HepG2 (cell line): ENCODE measurements around the gene NINJ2. TPM values are rescaled to one million over a fixed set of nuclear protein-coding genes. Genes with fewer than 3 reads are reported as not detected.

Experiments used
- CBX5 ChIP-seq: sonication (generic); formaldehyde crosslinking; IDR thresholded peaks from 2 replicates; pipeline ENCODE4 v1.4.0; 2020; ENCODE audit warnings: missing genetic modification reagents, borderline replicate concordance
- CSRNP1 ChIP-seq: sonication (generic); formaldehyde crosslinking; IDR thresholded peaks from 2 replicates; pipeline ENCODE4 v1.8.1; 2023; ENCODE audit warnings: mild to moderate bottlenecking, missing genetic modification reagents
- DNMT3B ChIP-seq: conservative IDR thresholded peaks from 2 replicates; pipeline ENCODE4 v1.6.1; 2016; ENCODE audit warnings: missing biosample characterization, control low read depth
- ETV5 ChIP-seq: IDR thresholded peaks from 2 replicates; pipeline ENCODE4 v1.6.1; 2018; ENCODE audit warnings: missing biosample characterization, missing genetic modification reagents, inconsistent platforms, borderline replicate concordance
- FOXC1 ChIP-seq: sonication (generic); formaldehyde crosslinking; IDR thresholded peaks from 2 replicates; pipeline ENCODE4 v1.8.0; 2022; ENCODE audit warnings: mild to moderate bottlenecking, missing genetic modification reagents, borderline replicate concordance
- IKZF4 ChIP-seq: sonication (generic); formaldehyde crosslinking; IDR thresholded peaks from 2 replicates; pipeline ENCODE4 v1.5.1; 2020; ENCODE audit warnings: borderline replicate concordance, mild to moderate bottlenecking, low read depth, missing genetic modification reagents; ENCODE audit errors: not compliant biosample characterization
- MAZ ChIP-seq, 2 experiments: sonication (generic) in 1 of 2; formaldehyde crosslinking in 1 of 2; IDR thresholded peaks; 2 replicates each; pipeline versions ENCODE4 v1.5.0 to v1.6.1; 2012 to 2020; ENCODE audit warnings: low read depth in 2 of 2, mild to moderate bottlenecking in 2 of 2, borderline replicate concordance in 1 of 2, improper control_type of control experiment in 1 of 2, low read length in 1 of 2, missing genetic modification reagents in 1 of 2, moderate library complexity in 1 of 2
- MXD1 ChIP-seq: sonication (generic); formaldehyde crosslinking; IDR thresholded peaks from 2 replicates; pipeline ENCODE4 v1.4.0; 2020; ENCODE audit warnings: mild to moderate bottlenecking, missing genetic modification reagents
- NFAT5 ChIP-seq: sonication (generic); formaldehyde crosslinking; IDR thresholded peaks from 2 replicates; pipeline ENCODE4 v1.4.0; 2020; ENCODE audit warnings: missing genetic modification reagents
- NFYC ChIP-seq: IDR thresholded peaks from 2 replicates; pipeline ENCODE4 v1.6.1; 2016; ENCODE audit warnings: missing genetic modification reagents, missing compliant biosample characterization
- TERF1 ChIP-seq: sonication (generic); formaldehyde crosslinking; IDR thresholded peaks from 2 replicates; pipeline ENCODE4 v1.8.0; 2022; ENCODE audit warnings: mild to moderate bottlenecking, missing genetic modification reagents, moderate library complexity
- YEATS4 ChIP-seq: sonication (generic); formaldehyde crosslinking; IDR thresholded peaks from 2 replicates; pipeline ENCODE4 v1.4.0; 2020; ENCODE audit warnings: missing genetic modification reagents, borderline replicate concordance
- ZBTB8A ChIP-seq: sonication (generic); formaldehyde crosslinking; IDR thresholded peaks from 2 replicates; pipeline ENCODE4 v1.4.0; 2020; ENCODE audit warnings: mild to moderate bottlenecking, low read depth, missing genetic modification reagents, borderline replicate concordance
- ZC3H4 ChIP-seq: sonication (generic); formaldehyde crosslinking; IDR thresholded peaks from 2 replicates; pipeline ENCODE4 v1.4.0; 2020; ENCODE audit warnings: missing genetic modification reagents, borderline replicate concordance
- ZNF33A ChIP-seq: sonication (generic); formaldehyde crosslinking; IDR thresholded peaks from 2 replicates; pipeline ENCODE4 v1.5.1; 2020; ENCODE audit warnings: missing genetic modification reagents, mild to moderate bottlenecking, moderate library complexity, borderline replicate concordance
- ZNF556 ChIP-seq: sonication (generic); formaldehyde crosslinking; IDR thresholded peaks from 2 replicates; pipeline ENCODE4 v1.4.0; 2020; ENCODE audit warnings: mild to moderate bottlenecking, missing genetic modification reagents, borderline replicate concordance
- ZNF614 ChIP-seq: IDR thresholded peaks from 2 replicates; pipeline ENCODE4 v1.6.1; 2018; ENCODE audit warnings: missing biosample characterization, missing genetic modification reagents, inconsistent platforms, borderline replicate concordance
- ZNF792 ChIP-seq: IDR thresholded peaks from 2 replicates; pipeline ENCODE4 v1.6.1; 2016
- ZSCAN31 ChIP-seq: sonication (generic); formaldehyde crosslinking; IDR thresholded peaks from 2 replicates; pipeline ENCODE4 v1.5.0; 2020; ENCODE audit warnings: low read depth, mild to moderate bottlenecking, missing genetic modification reagents
- polyA plus RNA-seq, 8 experiments: library from polyadenylated mRNA; depleted of rRNA in 3 of 8; stranded (reverse) in 7 of 8; unstranded in 1 of 8; fragments of >200 nt; fragmentation: Illumina TruSeq in 4 of 8; extraction: Trizol in 4 of 8; gene quantifications; 2 replicates each; pipeline versions ENCODE4 v1.2.1 to v1.2.3, GENCODE V29; 2011 to 2016; ENCODE audit warnings: low read depth in 4 of 8, missing spikeins in 1 of 8, mixed read lengths in 1 of 8; ENCODE audit not compliant: insufficient read depth in 1 of 8
- total RNA-seq, 5 experiments: library from RNA; depleted of rRNA; stranded (reverse); fragments of >200 nt; fragmentation: Illumina TruSeq; extraction: Trizol; gene quantifications; 2 replicates each; pipeline ENCODE4 v1.2.3, GENCODE V29; 2016; ENCODE audit warnings: low read depth in 1 of 5
- TF ChIP-seq, protein P1 (sequence below): sonication (generic); formaldehyde crosslinking; IDR thresholded peaks from 2 replicates; pipeline ENCODE4 v1.4.0; 2020; ENCODE audit warnings: low read depth, mild to moderate bottlenecking, missing genetic modification reagents

Gene NINJ2
- total and polyA plus RNA-seq, 2 of the 13 experiments (the other 11 are each of a cell fraction or from before 2014, with no cell fraction given), result 0.62 to 3.8 TPM

- no peak for TF ChIP-seq CSRNP1 (CRISPR knock-in tag)
- TF ChIP-seq ZSCAN31, result no peak
- peak; percentile 36; the same call in 1 of the 2 replicates for TF ChIP-seq CBX5 (CRISPR knock-in tag)
- TF ChIP-seq ZC3H4 (CRISPR knock-in tag), result no peak
- TF ChIP-seq YEATS4 (CRISPR knock-in tag), result no peak
- no peak for TF ChIP-seq ZBTB8A (CRISPR knock-in tag)
- TF ChIP-seq NFAT5, result no peak
- no peak for TF ChIP-seq ZNF556 (CRISPR knock-in tag)
- TF ChIP-seq ETV5 (CRISPR knock-in tag), result peak; percentile 27; the same call in 1 of the 2 replicates
- TF ChIP-seq NFYC, result no peak
- TF ChIP-seq, protein P1, sequence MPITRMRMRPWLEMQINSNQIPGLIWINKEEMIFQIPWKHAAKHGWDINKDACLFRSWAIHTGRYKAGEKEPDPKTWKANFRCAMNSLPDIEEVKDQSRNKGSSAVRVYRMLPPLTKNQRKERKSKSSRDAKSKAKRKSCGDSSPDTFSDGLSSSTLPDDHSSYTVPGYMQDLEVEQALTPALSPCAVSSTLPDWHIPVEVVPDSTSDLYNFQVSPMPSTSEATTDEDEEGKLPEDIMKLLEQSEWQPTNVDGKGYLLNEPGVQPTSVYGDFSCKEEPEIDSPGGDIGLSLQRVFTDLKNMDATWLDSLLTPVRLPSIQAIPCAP, result no peak
- TF ChIP-seq ZNF792 (CRISPR knock-in tag), result peak; percentile 62; the same call in 1 of the 2 replicates
- TF ChIP-seq IKZF4 (CRISPR knock-in tag), result no peak
- no peak for TF ChIP-seq MXD1
- TF ChIP-seq ZNF33A (CRISPR knock-in tag), result no peak
- TF ChIP-seq DNMT3B, result no peak
- 0 out of 2 replicates have a peak, but pooled peaks have one; percentile 26 for TF ChIP-seq ZNF614
- TF ChIP-seq MAZ (IDR thresholded peaks at IDR 0.05; ENCODE audit: borderline replicate concordance, low read depth, low read length), result no peak
- TF ChIP-seq MAZ (CRISPR knock-in tag; IDR thresholded peaks at IDR 0.05; ENCODE audit: low read depth), result no peak
- TF ChIP-seq FOXC1, result no peak
- no peak for TF ChIP-seq TERF1
Observed at GRCh38 chr12:645563-646071, 17.6 kb downstream of the NINJ2 start (continued).
